Right lobe of liver (tissue), 6 donors: ENCODE data around the gene TAPBP. TPM values are rescaled to one million over a fixed set of nuclear protein-coding genes. Genes with fewer than 3 reads are reported as not detected.

Experiments used
- ATAC-seq, 4 donors: fragments of 200-7000 bp; cut with Tn5 transposase; one replicate each; pipeline ENCODE4 v1.9.1; 2020; ENCODE audit warnings: mild to moderate bottlenecking in 4 of 4, moderate library complexity in 4 of 4
- DNase-seq, 3 donors: peaks; one replicate each; pipeline ENCODE4 v3.0.0-alpha.2; 2020
- H3K27ac ChIP-seq, 3 donors: fragments of 200-600 bp; one replicate each; pipeline ENCODE4 v1.8.0; 2022
- H3K27me3 ChIP-seq, 2 donors: fragments of 200-600 bp; one replicate each; pipeline ENCODE4 v1.8.0; 2022
- H3K36me3 ChIP-seq, 4 donors: fragments of 200-600 bp; sonication (generic) in 1 of 4; one replicate each; pipeline versions ENCODE4 v1.5.1 to v1.8.0; 2017 to 2022; ENCODE audit warnings: control low read depth in 1 of 4
- H3K4me1 ChIP-seq, 4 donors: fragments of 200-600 bp; sonication (generic) in 1 of 4; one replicate each; pipeline versions ENCODE4 v1.5.1 to v1.8.0; 2017 to 2022; ENCODE audit warnings: control low read depth in 1 of 4
- H3K4me3 ChIP-seq, 3 donors: fragments of 200-600 bp; one replicate each; pipeline ENCODE4 v1.8.0; 2022
- H3K9me3 ChIP-seq, 4 donors: fragments of 200-600 bp; sonication (generic) in 1 of 4; one replicate each; pipeline versions ENCODE4 v1.5.1 to v1.8.0; 2017 to 2022; ENCODE audit warnings: control low read depth in 1 of 4
- CTCF ChIP-seq, 4 donors: fragments of 200-600 bp in 3 of 4; fragments of 450-650 bp in 1 of 4; IDR thresholded peaks; one replicate each; pipeline versions ENCODE4 v1.5.1 to v1.8.0; 2016 to 2022; ENCODE audit warnings: antibody characterized with exemption in 4 of 4, mild to moderate bottlenecking in 2 of 4
- POLR2A ChIP-seq: fragments of 450-650 bp; IDR thresholded peaks from one replicate; pipeline ENCODE4 v1.6.1; 2017; ENCODE audit warnings: antibody characterized with exemption, mild to moderate bottlenecking
- WGBS: methylation state at CpG from one replicate; pipeline ENCODE4 v1.1.6; 2018; ENCODE audit warnings: low coverage, low lambda C conversion rate; ENCODE audit not compliant: insufficient coverage; ENCODE audit errors: missing lambda C conversion rate; 5-methylcytosine and 5-hydroxymethylcytosine counted together
- intact Hi-C, 2 donors: fragments of 100-400 bp; cut with DNase I; formaldehyde crosslinking; loops; one replicate each; pipeline versions ENCODE4 v1.11.2 to v1.14.1; 2022
- total RNA-seq, 6 experiments: library from RNA; depleted of rRNA in 2 of 6; stranded (reverse); fragments of >200 nt in 2 of 6; fragmentation: NEBNext Ultra II Directional in 3 of 6; extraction: Animal tissue kit (Norgen Biotek cat#: 25700) in 3 of 6; gene quantifications; one replicate each; pipeline versions ENCODE4 v1.1.0 to v1.2.4, GENCODE V29; 2016 to 2023
- donor health status: DM: no; HTN: yes; CAD: no.
- donor health status: DM: no; HTN: no; CAD: no.
- donor health status: DM: no; HTN: no; CAD: no.
- donor health status: DM: no; HTN: yes; CAD: no.
- donor health status: DM: no; HTN: yes; CAD: no.

TAPBP gene
- total RNA-seq, 6 experiments from 2014 or later = 89.2 to 140 (median 124) TPM

DNA sequence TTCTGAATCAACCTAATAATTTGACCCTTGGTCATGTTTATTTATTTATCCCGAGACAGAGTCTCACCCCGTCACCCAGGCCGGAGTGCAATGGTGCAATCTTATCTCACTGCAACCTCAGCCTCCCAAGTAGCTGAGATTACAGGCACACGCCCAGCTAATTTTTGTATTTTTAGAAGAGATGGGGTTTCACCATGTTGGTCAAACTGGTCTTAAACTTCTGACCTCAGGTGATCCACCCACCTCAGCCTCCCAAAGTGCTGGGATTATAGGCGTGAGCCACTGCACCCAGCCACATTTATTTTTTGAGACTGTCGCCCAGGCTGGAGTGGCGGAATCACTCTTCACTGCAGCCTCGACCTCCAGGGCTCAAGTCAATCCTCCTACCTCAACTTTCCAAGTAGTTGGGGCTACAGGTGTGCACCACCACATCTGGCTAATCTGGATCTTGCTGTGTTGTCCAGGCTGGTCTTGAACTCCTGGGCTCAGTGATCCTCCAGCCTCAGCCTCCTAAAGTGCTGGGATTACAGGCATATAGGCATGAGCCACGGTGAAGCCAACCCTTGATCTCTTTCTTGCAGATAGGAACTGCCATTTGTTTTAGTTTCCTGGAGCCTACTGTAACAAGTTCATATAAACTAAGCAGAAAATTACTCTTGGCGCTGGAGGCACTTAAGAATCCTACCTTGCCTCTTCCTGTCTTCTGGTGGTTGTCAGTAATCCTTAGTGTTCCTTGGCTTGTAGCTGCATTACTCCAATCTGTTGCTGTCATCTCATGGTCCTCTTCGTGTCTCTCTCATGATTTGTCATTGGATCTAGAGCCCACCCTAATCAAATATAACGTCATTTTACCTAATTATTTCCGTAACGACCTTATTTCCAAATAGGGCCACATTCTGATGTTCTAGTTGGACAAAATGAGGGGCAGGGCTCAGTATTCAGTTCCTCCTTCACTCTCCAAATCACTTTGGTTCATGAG lies 39.7 kb downstream of the TAPBP start:
- ATAC-seq (no peak), DNase-seq (no peak)
- Histone ChIP-seq H3K4me3 (peak overlapping the region in 1 of 3 donors; percentile 3), H3K9me3 (no peaks in the 10 kb centered on the region), H3K36me3 (peaks cover 0 to 32% (median 6%) of the 10 kb centered on the region in 4 donors), H3K27ac (no peak overlapping the region), H3K27me3 (no peaks in the 10 kb centered on the region), H3K4me1 (peaks cover 2 to 49% (median 21%) of the 10 kb centered on the region in 4 donors)
- TF ChIP-seq CTCF (IDR thresholded peaks at IDR 0.05) (no peak), POLR2A (no peak)
- intact Hi-C loops = no loop called here
- 50% methylated on average over 12 of the region's 14 CpGs for WGBS

DNA sequence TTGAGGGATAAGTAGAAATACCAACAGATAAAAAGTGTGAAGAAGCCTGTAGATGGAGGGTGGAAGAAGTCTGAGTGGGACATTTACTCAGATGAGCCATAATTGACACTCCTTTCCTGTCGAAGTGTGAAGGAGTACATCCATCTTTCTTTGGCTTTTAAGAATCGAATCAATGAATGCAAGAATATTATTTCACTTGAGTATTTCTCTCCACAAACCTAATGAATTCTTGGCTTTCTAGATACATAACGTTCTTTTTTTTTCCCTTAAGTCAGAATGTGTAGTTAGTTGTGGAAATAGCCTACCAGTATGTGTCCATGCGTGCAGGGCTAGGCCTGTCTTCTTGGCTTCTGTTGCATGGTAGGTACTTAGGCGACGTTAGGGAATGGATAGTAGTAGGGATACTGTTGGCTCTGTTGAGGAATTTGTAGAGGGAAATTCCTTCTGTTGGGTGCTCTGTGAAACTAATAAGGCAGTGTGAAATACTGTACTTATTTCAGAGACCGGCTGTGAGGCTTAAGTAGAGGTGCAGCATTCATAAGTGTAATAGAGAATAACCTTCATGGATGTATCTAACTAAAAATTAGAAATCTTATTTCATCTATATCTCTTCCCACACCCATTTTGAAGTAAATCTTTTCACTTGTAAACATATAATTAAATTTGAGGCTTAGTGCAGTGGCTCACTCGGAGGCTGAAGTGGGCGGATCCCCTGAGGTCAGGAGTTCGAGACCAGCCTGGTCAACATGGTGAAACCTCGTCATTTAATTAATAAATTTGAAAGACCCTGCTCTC lies 40.6 kb downstream of the TAPBP start:
- no peaks in the 10 kb centered on the region for H3K27me3 ChIP-seq
- TF ChIP-seq POLR2A (no peak), CTCF (IDR thresholded peaks at IDR 0.05) (no peak)
- DNase-seq (no peak), ATAC-seq (no peak)
- 25% methylated on average over 10 of the region's 11 CpGs for WGBS
- H3K4me1 ChIP-seq = peaks cover 2 to 49% (median 21%) of the 10 kb centered on the region in 4 donors
- peak overlapping the region; percentile 60 to 95 (median 91) for H3K4me3 ChIP-seq
- H3K9me3 ChIP-seq = no peaks in the 10 kb centered on the region
- peaks cover 0 to 40% (median 7%) of the 10 kb centered on the region in 4 donors for H3K36me3 ChIP-seq
- intact Hi-C loops = no loop called here
- no peak overlapping the region for H3K27ac ChIP-seq

DNA sequence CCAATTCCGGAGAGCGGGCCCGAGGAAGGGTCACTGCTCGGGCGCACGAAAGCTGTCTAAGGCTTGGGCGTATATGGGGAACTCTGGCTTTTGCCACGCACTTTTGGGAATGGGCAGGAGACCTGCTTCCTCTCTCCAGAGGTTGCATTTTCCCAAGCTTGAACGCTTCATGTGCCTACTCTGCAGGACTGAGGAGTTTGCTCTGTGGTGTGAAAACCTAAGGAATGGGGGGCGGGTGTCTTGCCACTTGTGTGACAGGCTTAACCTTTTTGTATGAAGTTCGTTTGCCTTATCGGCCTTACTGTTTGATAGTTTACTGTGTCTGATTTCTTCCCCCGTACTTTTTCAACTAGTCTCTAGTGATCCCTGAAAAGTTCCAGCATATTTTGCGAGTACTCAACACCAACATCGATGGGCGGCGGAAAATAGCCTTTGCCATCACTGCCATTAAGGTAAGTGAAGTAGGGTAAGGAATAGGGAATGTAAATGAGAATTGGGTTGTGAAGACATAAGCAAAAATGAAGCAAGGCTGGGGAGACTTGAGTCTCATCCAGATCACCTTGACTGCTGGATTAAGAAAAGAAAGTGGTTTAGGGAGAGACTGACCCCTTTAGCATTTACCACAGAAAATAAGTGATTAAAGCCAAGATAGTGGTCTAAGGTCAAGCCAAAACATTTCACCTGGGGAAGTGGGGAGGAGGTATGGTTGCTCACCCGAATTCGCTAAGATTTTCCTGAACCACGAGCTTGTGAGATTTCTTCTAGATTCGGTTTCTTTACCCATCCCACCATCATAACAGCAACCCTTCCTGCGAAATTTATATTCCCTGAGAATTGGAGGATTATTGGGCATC lies 41.4 kb downstream of the TAPBP start:
- intact Hi-C loops = no loop called here
- Histone ChIP-seq H3K27me3 (no peaks in the 10 kb centered on the region), H3K27ac (peak overlapping the region; percentile 56 to 89 (median 58)), H3K36me3 (peaks cover 0 to 47% (median 10%) of the 10 kb centered on the region in 4 donors), H3K9me3 (no peaks in the 10 kb centered on the region), H3K4me1 (peaks cover 2 to 49% (median 21%) of the 10 kb centered on the region in 4 donors), H3K4me3 (peak overlapping the region; percentile 60 to 95 (median 91))
- ATAC-seq (peak; percentile 11 to 44 (median 16)), DNase-seq (no peak)
- TF ChIP-seq POLR2A (no peak), CTCF (IDR thresholded peaks at IDR 0.05) (no peak)
- WGBS = 16% methylated on average over 14 of the region's 22 CpGs
